Activated T-cell treated with anti-CD3 and anti-CD28 coated beads, Interleukin-2, amount 50 U/mL, for 4 hours (primary cell): ENCODE results near the gene ACACA. TPM values are rescaled to one million over a fixed set of nuclear protein-coding genes. Genes with fewer than 3 reads are reported as not detected.

Experiments
- ATAC-seq, 2 donors: fragments of 200-7000 bp; cut with Tn5 transposase; one replicate each; pipeline ENCODE4 v1.10.0; 2021
- DNase-seq: peaks from one replicate; pipeline ENCODE4 v3.0.0-alpha.2; 2020
- H3K27me3 Mint-ChIP-seq: one replicate; pipeline ENCODE4 v1.8.0; 2021; ENCODE audit warnings: low read depth, mixed read lengths
- H3K36me3 Mint-ChIP-seq: one replicate; pipeline ENCODE4 v1.8.0; 2022; ENCODE audit warnings: mixed read lengths; ENCODE audit not compliant: insufficient read depth
- H3K4me1 Mint-ChIP-seq: one replicate; pipeline ENCODE4 v1.8.0; 2021; ENCODE audit warnings: low read depth, mixed read lengths
- H3K4me3 Mint-ChIP-seq: one replicate; pipeline ENCODE4 v1.8.0; 2021; ENCODE audit warnings: mild to moderate bottlenecking, moderate library complexity, mixed read lengths
- H3K9me3 Mint-ChIP-seq: one replicate; pipeline ENCODE4 v1.8.0; 2021; ENCODE audit warnings: mixed read lengths
- total RNA-seq, 3 donors: library from RNA; stranded (reverse); gene quantifications; one replicate each; pipeline ENCODE4 v1.2.1, GENCODE V29; 2021

The ACACA gene
- total RNA-seq, 3 donors from 2014 or later = 58.7 to 65.5 (median 61.2) TPM

DNA sequence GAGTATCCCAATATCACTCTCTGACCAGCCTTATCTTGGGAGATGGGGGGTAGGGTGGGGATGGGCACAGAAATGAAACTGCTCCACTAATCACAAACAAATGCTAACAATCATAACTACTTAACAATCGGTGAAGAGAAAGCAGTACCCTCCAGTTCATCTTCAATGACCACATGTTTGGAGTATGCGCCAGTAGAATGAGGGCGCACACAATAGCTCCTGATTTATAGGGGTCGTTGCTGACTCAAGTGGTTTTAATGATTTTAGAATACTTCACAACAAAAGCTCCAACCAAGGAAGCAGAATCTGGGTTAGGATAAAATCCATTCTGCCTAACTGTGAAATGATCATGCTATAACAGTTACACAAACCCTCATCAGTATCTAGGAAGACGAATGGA lies 273.5 kb downstream of the ACACA start:
- no peak for ATAC-seq
- no peak overlapping the region for H3K4me3 Mint-ChIP-seq
- no peak for DNase-seq
- peaks cover 16% of the 10 kb centered on the region for H3K36me3 Mint-ChIP-seq
- H3K4me1 Mint-ChIP-seq = no peaks in the 10 kb centered on the region
- H3K27me3 Mint-ChIP-seq = no peaks in the 10 kb centered on the region
- no peaks in the 10 kb centered on the region for H3K9me3 Mint-ChIP-seq

DNA sequence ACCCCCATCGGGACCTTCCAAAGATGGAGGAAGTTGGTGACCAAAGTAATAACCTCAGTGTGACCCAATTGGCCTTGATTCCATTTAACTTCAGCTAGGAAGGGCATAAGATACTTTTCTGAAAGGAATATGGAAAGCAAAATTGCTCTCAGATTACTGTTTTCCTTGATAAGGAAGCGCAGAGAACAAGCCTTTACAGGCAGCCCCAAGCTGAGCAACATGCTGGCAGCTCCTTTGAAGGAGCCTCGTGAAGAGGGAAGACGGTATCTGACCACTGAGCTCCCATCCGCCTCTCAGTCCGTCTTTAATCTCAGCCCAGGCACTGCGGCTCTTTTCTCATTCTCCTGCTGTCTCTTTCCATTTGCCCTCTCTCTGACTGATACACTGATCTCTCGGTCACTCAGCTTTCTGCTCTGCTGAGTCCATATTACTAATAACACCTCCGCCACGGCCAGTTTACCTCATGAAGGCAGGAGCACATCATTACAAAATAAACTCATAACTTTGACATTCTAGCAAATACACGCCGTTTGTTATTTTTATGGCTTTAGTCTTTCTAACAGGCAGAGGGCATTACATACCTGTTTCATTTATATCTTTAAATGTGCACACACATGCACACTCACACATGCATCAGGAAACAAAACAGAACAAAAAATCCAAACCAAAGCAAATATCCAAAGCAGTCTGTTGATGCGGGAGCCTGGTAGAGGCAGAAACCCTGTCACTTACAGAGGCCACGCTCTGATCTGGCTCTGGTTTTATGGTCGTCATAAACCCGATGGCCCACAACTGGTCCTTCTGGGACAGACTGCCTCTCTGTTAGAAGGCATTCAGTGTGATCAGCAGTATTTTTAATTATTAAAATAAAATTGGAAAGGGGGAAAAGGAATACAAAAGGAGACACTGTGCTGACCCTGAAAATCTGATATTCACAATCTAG lies 274.7 kb downstream of the ACACA start:
- Mint-ChIP-seq H3K9me3 (no peaks in the 10 kb centered on the region), H3K27me3 (no peaks in the 10 kb centered on the region), H3K4me1 (no peaks in the 10 kb centered on the region), H3K36me3 (peaks cover 17% of the 10 kb centered on the region), H3K4me3 (no peak overlapping the region)
- no peak for DNase-seq
- no peak for ATAC-seq

DNA sequence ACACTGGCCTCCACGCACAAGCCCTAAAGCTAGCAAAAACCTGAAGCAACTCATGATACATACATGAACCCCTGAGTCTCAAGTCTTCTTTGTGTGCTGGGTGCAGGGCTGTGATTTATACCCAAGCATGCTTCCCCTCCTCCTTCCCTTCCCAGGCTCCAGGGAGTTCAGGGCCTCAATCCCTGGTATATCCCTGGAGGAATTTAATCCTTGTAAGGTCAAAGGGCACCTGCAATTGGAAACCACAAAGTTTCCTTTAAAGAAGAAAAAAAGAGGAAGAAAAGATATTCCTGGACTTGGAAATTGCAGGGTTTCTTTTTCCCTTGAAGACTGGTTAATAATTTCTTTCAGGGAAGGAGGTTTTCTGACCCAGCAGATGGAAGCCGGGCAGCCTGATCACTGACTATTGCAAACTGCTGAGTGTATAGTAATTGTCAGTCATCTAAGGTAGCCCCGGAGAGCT lies 275.6 kb downstream of the ACACA start:
- H3K9me3 Mint-ChIP-seq = no peaks in the 10 kb centered on the region
- no peaks in the 10 kb centered on the region for H3K4me1 Mint-ChIP-seq
- ATAC-seq (no peak), DNase-seq (no peak)
- H3K4me3 Mint-ChIP-seq = no peak overlapping the region
- H3K36me3 Mint-ChIP-seq = peaks cover 25% of the 10 kb centered on the region
- H3K27me3 Mint-ChIP-seq = no peaks in the 10 kb centered on the region

DNA sequence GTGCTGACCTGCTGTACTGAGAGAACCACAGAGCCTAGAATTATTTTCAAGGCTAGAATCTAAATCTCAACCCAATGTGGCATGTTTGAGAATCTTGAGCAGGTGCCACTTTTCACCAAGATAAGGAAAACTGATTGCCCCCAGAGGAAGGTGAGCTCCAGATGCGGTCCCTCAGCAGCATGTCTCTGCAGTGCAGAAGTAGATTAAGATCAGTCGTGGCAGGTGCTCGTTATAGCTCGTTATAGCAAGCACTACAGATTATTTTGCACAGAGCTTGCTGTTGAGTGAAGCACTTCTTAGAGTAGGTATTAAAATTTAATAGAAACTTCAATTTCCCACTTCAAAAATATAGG lies 281.8 kb downstream of the ACACA start:
- peaks cover 46% of the 10 kb centered on the region for H3K36me3 Mint-ChIP-seq
- H3K27me3 Mint-ChIP-seq = no peaks in the 10 kb centered on the region
- no peak for ATAC-seq
- H3K4me3 Mint-ChIP-seq = no peak overlapping the region
- H3K4me1 Mint-ChIP-seq = no peaks in the 10 kb centered on the region
- H3K9me3 Mint-ChIP-seq = no peaks in the 10 kb centered on the region
- DNase-seq = no peak

DNA sequence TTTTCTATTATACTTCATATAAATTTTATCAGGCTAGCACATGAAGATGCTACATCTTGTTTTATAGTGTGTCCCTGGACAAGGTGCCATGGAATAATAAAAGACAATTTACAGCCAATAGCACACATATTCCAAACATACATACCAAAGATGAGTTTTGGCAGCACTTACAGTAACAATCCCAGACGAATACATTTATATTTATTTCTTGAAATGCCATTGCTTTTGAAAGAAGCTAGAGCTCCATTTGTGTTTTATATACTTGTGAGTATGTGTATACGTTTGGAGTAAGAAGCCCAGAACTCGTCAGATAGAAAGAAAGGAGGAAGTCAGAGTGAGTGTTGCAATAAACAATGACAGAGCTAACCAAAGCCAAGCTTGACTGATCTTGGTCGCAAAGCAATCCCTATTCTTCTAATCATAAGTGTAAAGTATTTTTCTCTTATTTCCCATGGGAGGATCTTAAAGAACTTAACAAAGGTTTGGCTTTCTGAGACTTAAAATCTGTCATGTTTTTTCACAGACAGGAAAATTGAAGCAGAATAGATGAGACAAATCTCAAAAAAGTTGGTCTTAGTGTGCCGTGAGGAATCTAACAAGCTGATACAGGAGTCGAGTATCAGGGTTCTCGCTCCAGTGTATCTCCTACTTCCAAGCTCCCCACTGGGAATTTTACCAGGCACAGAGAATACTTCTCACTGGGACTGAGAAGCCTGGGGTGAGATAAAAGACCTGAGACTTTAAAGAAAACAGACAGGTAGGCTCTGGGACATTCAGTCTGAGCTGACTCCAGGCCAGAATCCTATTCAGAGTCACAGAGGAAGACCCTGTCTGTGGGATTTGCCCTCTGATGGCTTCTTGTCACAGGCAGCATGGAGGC lies 282.5 kb downstream of the ACACA start:
- DNase-seq = no peak
- Mint-ChIP-seq H3K36me3 (peaks cover 44% of the 10 kb centered on the region), H3K27me3 (no peaks in the 10 kb centered on the region), H3K4me1 (no peaks in the 10 kb centered on the region), H3K9me3 (no peaks in the 10 kb centered on the region), H3K4me3 (no peak overlapping the region)
- ATAC-seq = no peak

DNA sequence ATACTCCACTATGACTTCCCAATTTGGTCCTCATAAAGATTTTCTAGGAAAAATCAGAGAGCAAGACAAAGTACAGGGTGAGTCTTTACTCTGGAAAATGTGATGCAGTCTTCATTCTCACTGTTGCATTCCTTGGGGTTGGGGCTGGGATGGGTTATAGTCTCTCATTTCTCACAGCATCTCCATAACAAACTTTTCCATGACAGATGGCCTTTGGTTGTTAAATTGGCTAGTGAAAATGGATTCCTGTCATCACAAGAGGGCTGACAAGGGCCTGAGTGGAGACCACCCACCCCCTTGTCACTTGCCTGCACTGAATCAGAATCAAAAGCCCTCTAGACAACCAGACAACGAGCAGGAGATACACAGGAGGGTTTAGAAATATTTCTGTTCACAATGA lies 283.2 kb downstream of the ACACA start:
- DNase-seq (no peak), ATAC-seq (no peak)
- Mint-ChIP-seq H3K4me3 (no peak overlapping the region), H3K4me1 (no peaks in the 10 kb centered on the region), H3K9me3 (no peaks in the 10 kb centered on the region), H3K36me3 (peaks cover 41% of the 10 kb centered on the region), H3K27me3 (no peaks in the 10 kb centered on the region)

DNA sequence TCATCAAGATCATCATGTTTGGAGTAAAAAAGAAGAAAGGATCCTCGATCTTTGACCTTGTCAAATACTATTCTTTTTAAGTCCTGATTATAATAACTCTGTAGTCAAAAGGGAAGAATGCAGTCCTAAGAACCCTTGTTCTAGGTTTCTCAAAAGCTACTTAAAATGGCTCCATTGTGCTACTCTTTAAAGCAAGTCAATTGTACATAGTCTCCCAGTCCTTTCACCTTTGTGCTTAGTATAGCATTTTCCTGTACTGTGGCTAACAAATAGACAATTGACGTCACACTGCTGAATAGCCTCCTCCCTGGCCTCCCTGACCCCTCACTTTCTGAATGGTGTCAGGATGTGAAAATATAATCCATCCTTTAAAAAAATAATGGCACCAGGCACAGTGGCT lies 285.0 kb downstream of the ACACA start:
- ATAC-seq (no peak), DNase-seq (no peak)
- H3K9me3 Mint-ChIP-seq = no peaks in the 10 kb centered on the region
- no peak overlapping the region for H3K4me3 Mint-ChIP-seq
- H3K4me1 Mint-ChIP-seq = no peaks in the 10 kb centered on the region
- H3K36me3 Mint-ChIP-seq = peaks cover 38% of the 10 kb centered on the region
- no peaks in the 10 kb centered on the region for H3K27me3 Mint-ChIP-seq

DNA sequence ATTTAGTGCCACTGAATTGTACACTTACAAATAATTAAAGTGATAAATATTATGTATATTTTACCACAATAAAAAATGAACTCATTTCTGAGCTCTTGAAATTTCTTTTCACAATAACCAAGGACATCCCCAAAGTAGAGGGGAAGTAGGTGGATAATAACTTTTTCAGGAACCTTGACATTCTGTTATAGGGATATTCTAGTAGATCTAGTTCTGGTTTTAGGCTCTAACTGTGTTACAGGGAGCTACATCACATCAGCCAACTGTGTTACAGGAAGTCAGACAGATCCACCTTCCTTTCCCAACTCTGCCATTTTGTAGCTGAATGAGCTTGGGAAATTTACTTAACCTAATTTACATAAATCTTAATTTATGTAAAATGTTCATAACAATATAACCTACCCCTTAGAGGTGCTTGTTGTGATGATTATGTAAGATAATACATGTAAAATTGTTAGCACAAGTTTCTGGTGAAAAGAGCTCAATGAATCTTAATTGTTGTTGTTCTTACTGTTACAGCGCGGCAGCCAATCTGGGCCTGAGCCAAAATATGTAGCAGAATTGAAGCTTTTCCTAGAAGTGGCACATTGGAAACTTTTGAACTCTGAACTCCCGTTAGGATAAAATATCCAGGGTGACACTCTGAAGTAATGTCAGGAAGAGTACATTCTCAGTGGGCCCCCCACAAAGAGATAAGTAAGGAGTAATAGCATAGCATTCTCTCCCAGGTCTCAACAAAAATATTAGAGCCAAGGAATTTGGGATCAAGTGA lies 288.1 kb downstream of the ACACA start:
- H3K4me1 Mint-ChIP-seq = no peaks in the 10 kb centered on the region
- H3K4me3 Mint-ChIP-seq = no peak overlapping the region
- DNase-seq (no peak), ATAC-seq (no peak)
- H3K9me3 Mint-ChIP-seq = no peaks in the 10 kb centered on the region
- peaks cover 37% of the 10 kb centered on the region for H3K36me3 Mint-ChIP-seq
- no peaks in the 10 kb centered on the region for H3K27me3 Mint-ChIP-seq

DNA sequence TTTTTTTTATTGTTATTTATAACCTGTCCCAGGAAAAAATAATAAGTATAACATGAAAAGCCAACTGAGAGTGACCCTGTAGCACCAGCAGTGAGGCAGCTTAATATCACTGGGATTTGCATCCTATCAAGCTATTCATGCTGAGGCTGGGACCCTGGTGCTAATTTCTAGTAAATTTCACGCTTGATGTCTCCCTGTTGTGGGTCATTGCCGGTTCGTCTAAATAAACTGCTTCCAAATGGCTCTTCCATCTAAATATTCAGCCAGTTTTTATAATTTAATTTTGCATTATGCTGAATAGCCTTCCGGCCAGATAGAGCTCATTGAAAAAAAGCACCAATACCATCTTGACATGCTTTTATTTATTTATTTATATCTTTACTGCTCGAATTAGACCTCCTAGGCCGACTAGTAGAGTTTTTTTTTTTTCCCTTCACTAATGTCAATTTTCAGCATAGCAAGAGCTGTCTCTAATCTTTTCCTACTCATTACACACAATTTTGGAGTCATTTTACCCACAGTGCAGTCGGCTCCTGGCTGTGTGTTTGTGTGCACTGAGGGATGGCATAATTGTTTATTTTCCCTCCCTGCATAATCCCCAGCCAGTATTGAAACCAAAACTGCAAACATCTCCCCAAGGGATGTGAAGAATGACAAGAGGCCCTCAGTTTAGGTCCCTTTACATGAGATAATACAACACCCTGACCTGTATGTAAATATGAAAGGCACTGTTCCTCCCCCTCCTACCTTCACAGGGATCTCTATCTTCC lies 289.1 kb downstream of the ACACA start:
- H3K4me1 Mint-ChIP-seq = no peaks in the 10 kb centered on the region
- H3K4me3 Mint-ChIP-seq = no peak overlapping the region
- DNase-seq (no peak), ATAC-seq (no peak)
- no peaks in the 10 kb centered on the region for H3K9me3 Mint-ChIP-seq
- H3K27me3 Mint-ChIP-seq = no peaks in the 10 kb centered on the region
- peaks cover 34% of the 10 kb centered on the region for H3K36me3 Mint-ChIP-seq

DNA sequence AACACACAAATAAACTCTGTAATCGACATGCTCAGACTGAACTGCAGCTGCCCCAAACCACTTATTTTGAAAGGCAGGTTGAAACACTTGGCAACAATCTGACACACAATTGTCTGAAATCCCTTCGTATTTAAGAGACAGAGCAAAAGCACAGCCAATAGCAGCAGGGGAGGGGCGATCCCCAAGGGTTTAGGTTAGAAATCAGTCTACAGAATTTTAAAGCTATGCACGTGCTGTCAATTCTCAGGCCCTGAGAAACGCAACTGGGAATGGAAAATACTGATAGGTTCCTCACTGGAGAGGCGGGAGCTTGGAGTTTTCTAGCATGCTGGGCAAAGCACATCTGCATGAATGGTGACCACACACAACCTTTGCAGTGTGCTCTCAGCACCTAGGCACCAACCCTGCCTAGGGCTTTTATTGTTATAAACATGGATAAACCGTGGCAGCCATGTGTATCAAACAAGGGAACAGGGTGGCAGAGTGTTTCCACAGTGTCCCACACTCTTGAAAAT lies 289.9 kb downstream of the ACACA start:
- Mint-ChIP-seq H3K4me1 (no peaks in the 10 kb centered on the region), H3K27me3 (no peaks in the 10 kb centered on the region), H3K36me3 (peaks cover 35% of the 10 kb centered on the region), H3K4me3 (no peak overlapping the region), H3K9me3 (no peaks in the 10 kb centered on the region)
- ATAC-seq (no peak), DNase-seq (no peak)

DNA sequence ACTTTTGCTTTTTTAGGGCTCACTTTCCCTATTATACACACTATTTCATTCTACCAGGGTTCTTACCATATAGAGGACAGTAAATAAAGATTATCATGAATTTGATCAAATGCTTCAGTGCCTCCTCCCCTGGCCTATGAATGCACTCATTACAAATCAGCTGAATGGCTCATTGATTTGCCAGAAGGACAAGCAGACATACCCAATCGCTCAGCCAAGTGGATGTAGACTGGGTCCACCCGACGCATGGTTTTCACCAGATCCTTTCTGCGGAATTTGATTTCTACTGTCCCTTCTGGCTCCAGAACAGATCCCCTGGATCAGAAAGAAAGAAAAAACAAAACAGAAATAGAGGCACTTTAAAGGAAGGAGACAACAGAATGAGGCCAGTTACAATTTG lies 295.3 kb downstream of the ACACA start:
- ATAC-seq (no peak), DNase-seq (no peak)
- Mint-ChIP-seq H3K4me1 (no peaks in the 10 kb centered on the region), H3K9me3 (no peaks in the 10 kb centered on the region), H3K4me3 (no peak overlapping the region), H3K36me3 (peaks cover 37% of the 10 kb centered on the region), H3K27me3 (no peaks in the 10 kb centered on the region)

DNA sequence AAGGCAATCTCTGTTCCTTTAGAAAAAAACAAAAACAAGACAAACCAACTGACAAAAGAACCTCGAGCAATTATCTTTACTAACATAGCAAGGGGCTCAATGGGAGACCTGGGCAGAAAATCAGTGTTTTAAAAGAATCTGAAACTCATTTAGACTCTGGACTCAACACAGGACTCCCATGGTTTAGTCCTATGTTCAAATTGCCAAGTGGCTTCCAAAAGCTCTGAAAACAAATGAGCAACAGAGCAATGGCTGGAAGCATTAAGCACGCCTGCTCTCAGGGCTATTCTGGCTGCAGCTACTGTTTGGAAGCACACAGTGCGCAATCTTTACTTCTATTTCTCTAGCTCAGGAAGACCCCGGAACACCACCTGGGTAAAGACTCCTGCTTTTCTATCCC lies 295.9 kb downstream of the ACACA start:
- no peak for ATAC-seq
- no peak overlapping the region for H3K4me3 Mint-ChIP-seq

More for the DNA sequence above, 295.9 kb downstream of the ACACA start:
- H3K4me1 Mint-ChIP-seq = no peaks in the 10 kb centered on the region
- peaks cover 32% of the 10 kb centered on the region for H3K36me3 Mint-ChIP-seq
- H3K27me3 Mint-ChIP-seq = no peaks in the 10 kb centered on the region
- H3K9me3 Mint-ChIP-seq = no peaks in the 10 kb centered on the region
- no peak for DNase-seq
